ENCODE results near the gene HMCN2.
"Not testable (repeated sequence)": the region's sequence is repeated elsewhere in the genome, so short reads cannot be mapped to it uniquely, and the experiment has no call there.

Gene HMCN2

GRCh38 chr9:130239741-130240241 is 25.8 kb upstream of the HMCN2 start:
- no peak for DNase-seq

DNA sequence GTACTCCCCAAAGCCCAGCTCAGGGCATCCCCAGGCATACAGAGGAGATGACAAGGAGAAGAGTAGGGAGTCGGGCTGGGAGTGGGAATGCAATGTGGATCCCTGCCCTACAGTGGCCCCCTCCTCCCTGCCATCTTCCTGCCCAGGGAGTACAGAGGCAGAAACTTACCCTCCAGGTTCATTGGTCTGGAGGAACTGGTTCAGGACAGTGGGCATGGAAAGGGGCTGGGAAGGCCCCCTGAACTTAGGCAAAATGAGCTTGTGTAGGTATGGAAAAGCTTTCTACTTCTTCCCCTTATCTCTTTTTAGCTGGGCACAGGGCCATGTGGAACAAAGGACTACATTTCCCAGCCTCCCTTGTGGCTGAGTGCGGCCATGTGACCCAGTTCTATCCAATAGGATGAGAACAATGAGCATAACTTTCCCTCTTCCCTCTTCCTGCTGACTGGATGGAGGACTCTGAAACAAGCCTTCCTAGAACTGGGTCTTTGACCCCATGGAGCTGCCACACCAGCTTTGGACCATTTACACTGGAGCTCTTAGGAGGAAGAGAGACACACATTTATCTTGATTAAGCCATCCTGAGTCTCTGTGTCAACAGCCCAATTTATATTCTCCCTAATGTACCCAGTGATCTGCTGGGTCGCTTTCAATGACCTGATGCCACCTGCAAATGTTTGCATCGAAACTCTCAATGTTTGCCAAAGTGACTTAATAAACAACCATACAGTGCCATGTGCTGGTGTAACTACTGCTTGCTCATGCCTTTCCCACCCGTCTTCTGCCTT is 25.0 kb upstream of the HMCN2 start:
- peak in 1 of 2 experiments; percentile 5 for DNase-seq

GRCh38 chr9:130241198-130241535 is 24.4 kb upstream of the HMCN2 start:
- DNase-seq, result no peak

- no peak for DNase-seq
Measured at GRCh38 chr9:130242270-130243014, 23.1 kb upstream of the HMCN2 start.

DNA sequence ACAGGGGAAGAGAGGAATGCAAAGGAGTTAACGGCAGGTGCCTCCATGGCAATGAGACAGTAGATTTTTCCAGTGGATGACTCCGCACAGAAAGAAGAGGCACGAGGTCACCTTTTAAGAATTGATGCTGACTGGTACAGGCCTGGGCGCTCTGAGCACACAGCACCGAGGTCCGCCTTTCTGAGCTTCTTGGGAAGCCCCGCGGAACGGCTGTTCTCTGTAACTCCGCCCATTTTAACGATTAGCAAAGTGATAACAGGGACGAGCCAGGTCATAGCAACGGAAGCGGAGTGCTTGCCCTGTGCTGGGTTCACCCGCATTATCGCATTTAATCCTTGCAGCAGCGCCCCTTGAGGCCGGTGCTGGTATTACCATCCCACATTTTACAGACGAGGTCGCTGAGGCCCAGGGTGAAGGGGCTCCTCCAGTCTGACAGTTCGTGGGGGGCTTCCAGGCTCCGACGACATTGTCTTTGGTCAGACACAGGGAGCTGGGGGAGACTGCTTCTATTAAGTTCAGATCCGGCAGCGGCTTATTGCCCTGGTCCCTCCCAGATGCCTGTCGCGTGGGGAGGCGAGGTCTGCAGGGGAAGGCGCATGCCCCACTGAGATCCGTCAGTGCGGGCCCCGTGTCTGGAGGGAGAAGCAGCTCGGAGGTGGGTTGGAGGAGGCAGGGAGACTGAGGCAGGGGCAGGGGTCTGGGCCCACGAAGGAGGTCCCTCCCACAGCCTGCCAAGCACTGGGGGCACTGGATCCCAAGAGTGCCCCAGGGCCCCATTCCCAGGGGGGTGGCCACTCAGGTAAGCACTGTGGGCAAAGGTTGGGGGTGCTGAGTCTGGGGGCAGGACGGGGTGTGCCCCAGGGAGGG is 22.3 kb upstream of the HMCN2 start:
- peak in 1 of 2 experiments; percentile 29 for DNase-seq

GRCh38 chr9:130243882-130244170 is 21.7 kb upstream of the HMCN2 start:
- DNase-seq, result no peak

DNA sequence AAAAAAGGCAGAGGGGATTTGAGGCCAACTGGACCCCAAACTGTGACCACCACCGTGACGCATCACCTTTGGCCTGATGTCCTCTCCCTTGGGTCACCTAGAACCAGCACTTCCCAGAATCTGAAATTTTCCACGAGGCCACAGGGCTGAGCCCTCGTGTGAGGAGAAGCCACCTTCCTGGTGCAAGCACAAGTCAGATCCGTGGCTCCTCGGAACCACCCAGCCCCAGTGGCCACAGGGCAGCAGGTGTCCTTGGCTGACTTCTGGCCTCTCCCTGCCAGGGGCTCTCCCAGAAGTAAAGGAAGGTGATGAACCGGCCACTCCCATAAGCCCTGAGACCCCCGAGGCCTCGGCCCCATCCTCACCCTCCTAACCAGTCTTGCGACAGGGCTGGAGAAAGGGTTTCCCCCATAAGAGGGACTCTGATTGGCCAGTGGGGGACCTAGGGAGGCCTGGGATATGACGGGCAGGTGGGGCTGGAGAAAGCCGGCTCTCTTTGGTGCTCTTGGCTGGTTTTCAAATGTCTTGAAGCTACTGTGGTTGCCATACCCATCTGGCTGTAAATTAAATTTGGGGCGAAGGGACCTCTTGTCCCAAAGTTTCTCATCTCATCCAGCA is 20.9 kb upstream of the HMCN2 start:
- DNase-seq, result no peak

DNA sequence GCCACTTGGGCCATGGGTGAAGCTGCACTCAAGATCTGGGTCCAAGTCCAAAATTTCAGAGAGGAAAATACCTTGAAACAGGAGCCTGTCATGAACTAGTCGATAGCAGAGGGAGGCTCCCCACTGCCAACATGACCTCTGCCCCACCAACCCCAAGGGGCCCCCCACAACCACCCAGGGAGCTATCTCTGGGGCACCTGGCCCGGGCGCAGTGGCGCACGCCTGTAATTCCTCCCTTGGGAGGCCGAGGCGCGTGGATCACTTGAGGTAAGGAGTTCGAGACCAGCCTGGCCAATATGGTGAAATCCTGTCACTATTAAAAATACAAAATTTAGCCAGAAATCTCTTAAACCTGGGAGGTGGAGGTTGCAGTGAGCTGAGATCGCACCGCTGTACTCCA is 20.1 kb upstream of the HMCN2 start:
- no peak for DNase-seq

DNA sequence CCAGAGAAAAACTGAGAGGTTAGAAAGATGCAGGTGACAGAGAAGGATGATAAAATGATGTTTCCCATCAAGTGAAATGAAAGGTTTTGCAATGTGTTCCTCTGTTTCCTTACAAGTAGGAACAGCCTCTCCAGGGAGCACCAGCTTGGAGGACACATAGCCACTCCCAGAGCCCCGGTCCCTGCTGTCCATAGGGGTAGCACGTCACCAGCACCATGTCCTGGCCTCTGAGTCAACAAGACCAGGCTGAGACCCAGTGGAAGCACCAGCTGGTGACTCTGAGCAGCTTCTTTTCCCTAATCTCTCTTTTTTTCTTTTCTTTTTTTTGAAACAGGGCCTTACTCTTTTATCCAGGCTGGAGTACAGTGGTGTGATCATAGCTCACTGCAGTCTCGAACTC is 19.4 kb upstream of the HMCN2 start:
- no peak for DNase-seq

DNA sequence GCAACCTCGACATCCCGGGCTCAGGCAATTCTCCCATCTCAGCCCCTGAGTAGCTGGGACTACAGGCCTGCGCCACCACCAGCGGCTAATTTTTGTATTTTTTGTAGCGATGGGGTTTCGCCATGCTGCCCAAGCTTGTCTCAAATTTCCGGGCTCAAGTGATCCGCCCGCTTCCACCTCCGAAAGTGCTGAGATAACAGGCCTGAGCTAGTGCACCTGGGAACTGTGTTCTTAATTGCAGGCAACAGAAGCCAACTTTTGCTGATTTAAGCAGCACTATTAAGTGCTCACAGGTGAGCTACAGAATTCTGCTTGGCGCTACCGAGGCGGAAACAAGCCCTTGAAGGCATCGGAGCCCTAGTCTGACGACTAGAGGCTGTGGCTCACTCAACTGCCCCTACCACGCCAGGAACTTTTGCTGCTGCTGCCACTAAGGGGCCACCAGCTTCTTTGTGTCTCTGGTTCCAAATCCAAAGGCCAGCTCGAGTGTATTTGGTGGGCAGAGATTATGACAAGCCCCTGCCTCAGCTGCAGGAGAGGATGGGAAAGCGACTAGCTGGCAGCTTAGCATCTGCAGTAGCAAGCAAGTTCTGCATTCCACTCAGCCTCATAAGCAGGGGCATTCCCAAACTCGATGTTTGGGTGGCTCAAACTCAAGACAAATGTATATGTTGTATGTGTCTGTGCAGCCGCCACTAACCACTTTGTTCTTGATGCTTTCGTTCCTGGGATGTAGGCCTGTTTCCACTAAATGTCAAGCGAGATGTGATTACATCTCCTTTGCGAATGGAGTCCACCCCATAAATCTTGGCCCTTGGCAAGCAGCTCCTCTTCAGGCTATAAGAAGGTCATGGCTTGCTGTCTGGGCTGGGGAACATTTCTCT is 10.6 kb upstream of the HMCN2 start:
- no peak for DNase-seq

DNA sequence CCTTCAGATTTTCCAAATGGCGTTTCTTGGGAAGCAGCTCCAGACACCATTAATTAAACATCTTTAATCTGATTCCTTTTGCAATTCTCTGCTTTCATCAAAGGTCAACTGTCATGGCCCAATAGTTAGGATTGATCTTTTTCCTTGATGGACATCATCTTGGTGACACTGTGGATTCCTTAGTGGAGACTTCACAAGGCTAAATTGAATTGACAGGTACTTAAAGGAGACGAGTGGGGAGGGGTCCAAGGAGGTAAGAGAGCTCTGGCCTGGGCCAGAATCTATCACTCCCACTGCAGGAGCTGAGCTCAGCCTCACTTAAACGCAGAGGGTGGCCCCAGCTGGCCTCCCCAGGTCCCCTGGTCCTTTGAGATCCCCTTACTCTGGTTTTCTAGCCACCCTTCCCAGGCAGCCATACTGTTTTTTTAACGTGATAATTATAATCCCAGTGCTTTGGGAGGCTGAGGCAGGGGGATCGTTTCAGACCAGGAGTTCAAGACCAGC is 9.9 kb upstream of the HMCN2 start:
- no peak for DNase-seq

- no peak for DNase-seq
Measured at GRCh38 chr9:130256644-130257043, 8.9 kb upstream of the HMCN2 start.

DNA sequence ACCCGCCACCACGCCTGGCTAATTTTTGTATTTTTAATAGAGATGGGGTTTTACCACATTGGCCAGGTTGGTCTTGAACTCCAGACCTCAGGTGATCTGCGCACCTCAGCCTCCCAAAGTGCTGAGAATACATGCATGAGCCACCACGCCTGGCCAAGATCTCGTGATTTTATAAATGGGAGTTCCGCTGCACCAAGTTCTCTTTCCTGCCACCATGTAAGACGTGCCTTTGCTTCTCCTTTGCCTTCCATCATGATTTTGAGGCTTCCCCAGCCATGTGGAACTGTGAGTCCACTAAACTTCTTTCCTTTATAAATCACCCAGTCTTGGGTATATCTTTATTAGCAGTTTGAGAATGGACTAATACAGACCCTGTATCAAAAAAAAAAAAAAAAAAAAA is 7.4 kb upstream of the HMCN2 start:
- not testable (repeated sequence) for DNase-seq

DNA sequence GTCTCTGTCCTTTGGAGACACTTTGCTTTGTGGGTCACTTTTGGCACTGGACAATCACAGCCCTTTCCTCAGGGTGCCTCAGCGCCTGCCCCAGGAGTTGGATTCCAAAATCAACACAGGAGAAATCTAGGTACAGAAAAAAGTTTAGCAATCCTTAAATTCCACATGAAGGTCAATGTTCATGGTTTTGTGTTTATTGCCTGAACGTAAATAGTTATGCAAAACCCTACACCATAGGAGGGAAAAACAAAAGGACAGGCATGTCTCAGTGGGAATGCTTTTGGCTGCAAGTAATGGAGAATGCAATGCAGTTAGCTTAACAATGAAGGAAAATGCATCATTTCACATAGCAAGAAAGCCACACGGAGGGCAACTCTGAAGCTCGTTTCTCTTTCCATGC is 6.5 kb upstream of the HMCN2 start:
- no peak for DNase-seq

DNA sequence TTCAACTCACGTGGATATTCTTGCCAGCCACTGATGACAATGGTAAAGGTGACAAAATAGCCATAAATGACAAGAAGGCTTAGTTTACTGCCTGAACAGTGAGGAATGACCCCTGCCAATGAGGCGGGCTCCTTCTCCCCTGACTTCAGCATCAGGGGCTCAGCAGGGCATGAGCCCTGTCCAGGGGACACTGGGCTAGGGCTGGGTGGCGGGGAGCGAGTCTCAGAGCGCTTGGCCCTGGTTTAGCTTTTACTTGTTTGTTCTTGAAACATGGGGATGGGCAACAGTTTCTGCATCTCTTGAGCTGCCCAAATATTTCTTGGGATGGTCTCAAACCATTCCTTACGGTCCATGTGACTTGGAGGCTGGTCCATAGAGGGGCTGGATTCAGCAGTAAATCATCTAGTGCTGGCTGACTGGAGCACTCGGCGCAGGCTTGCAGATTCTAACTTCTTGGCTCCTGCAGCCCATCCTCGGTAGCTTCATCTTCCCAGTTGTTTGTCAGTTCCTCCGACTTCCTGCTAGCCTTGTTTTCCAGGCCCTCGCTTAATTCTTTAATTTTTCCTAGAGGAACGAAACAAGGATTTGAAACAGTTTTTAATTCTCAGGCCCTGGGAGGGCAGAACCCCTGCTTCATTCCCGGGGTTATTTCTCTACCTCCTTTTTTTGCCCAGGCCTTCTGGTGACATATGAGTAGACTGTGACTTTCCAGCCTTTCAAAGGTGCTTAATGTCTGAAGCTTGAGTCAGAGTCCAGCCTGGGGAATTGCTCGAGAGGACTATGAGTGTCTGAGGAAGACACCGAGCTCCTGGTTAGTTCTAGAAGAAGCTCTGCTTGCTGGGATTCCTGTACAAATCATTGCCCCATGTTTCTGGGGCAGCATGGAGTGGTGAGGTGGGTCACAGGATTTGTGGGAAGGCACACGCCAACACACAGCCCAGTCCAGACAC is 4.5 kb upstream of the HMCN2 start:
- no peak for DNase-seq

GRCh38 chr9:130262061-130262745 is 3.4 kb upstream of the HMCN2 start:
- no peak for DNase-seq

DNA sequence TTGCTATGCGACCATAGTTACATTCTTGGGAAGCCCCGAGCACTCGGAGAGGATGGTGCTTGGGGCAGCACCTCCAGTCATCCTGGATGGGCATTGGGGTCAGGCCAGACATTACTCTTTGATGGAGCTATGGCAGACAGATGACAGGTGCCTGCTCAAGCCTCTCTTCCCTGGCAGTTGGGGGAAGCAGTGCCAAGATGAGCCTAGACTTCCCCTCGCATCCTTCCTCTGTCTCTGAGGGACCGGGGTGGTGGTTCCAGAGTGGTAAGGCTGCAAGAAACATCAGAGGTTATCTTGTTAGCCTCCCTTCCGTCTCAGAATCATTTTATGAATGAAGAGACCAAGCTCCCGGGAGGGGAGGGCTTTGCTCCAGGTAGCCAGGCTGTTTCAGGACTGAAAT is 2.8 kb upstream of the HMCN2 start:
- no peak for DNase-seq

- DNase-seq, result no peak
Measured at GRCh38 chr9:130263601-130264413, 1.8 kb upstream of the HMCN2 start.
